RWPE1 (cell line): ENCODE results near the gene VPS8.
"Not testable (repeated sequence)": the region's sequence is repeated elsewhere in the genome, so short reads cannot be mapped to it uniquely, and the experiment has no call there.

Source experiments
- CTCF ChIA-PET: fragments of 350-600 bp; sonication (Branson Sonifier 250); formaldehyde crosslinking; extraction: SDS; loops from one replicate; lab custom pipeline; 2021; lab: Yijun Ruan, JAX
- POLR2A ChIA-PET: fragments of 400-600 bp; formaldehyde crosslinking; extraction: SDS; loops from one replicate; lab custom pipeline; 2020; ENCODE audit warnings: antibody characterized with exemption; ENCODE audit not compliant: low non-redundant PET; lab: Yijun Ruan, JAX
- DNase-seq: peaks from one replicate; pipeline ENCODE4 v3.0.0; 2012; ENCODE audit warnings: low spot score
- H3K27ac ChIP-seq: fragments of 450-650 bp; 2 replicates; pipeline ENCODE4 v1.5.1; 2017
- CTCF ChIP-seq: fragments of 450-650 bp; conservative IDR thresholded peaks from 2 replicates; pipeline ENCODE4 v1.5.1; 2017; ENCODE audit warnings: low read depth, mild to moderate bottlenecking

Gene VPS8

GRCh38 chr3:184952671-184953070 lies 140.7 kb downstream of the VPS8 start:
- no peak for TF ChIP-seq CTCF
- ChIA-PET CTCF (interaction anchor here (0.6 kb wide), 1 partner anchor 505 kb away, joined by 5 read pairs; no protein-coding TSS in a partner anchor), POLR2A (no interaction called here)
- no peak for DNase-seq
- H3K27ac ChIP-seq = no peak overlapping the region

GRCh38 chr3:184953401-184953800 lies 141.4 kb downstream of the VPS8 start:
- no peak for DNase-seq
- CTCF ChIA-PET = interaction anchor here (0.6 kb wide), 1 partner anchor 221 kb away, joined by 7 read pairs; no protein-coding TSS in a partner anchor
- no peak overlapping the region for H3K27ac ChIP-seq
- POLR2A ChIA-PET = no interaction called here
- TF ChIP-seq CTCF = no peak

GRCh38 chr3:184954251-184954650 lies 142.3 kb downstream of the VPS8 start:
- no peak for DNase-seq
- H3K27ac ChIP-seq = no peak overlapping the region
- CTCF ChIA-PET = interaction anchor here (0.6 kb wide), 1 partner anchor 220 kb away, joined by 7 read pairs; no protein-coding TSS in a partner anchor
- TF ChIP-seq CTCF = no peak
- POLR2A ChIA-PET = no interaction called here

GRCh38 chr3:184954851-184955250 lies 142.9 kb downstream of the VPS8 start:
- H3K27ac ChIP-seq, DNase-seq, CTCF ChIA-PET, POLR2A ChIA-PET: not testable (repeated sequence)

GRCh38 chr3:184965639-184966430 lies 153.9 kb downstream of the VPS8 start:
- no peak for DNase-seq
- H3K27ac ChIP-seq = no peak overlapping the region
- POLR2A ChIA-PET = no interaction called here
- no peak for TF ChIP-seq CTCF
- CTCF ChIA-PET = no interaction called here

- TF ChIP-seq CTCF = no peak
- ChIA-PET POLR2A (no interaction called here), CTCF (no interaction called here)
- H3K27ac ChIP-seq = no peak overlapping the region
- DNase-seq = no peak
These were observed 156.1 kb downstream of the VPS8 start for GRCh38 chr3:184968115-184968514.

GRCh38 chr3:184970186-184970585 lies 158.2 kb downstream of the VPS8 start:
- no peak overlapping the region for H3K27ac ChIP-seq
- ChIA-PET CTCF (no interaction called here), POLR2A (no interaction called here)
- no peak for DNase-seq
- no peak for TF ChIP-seq CTCF
